Glutamatergic neuron (in vitro differentiated cells): ENCODE data around the gene SURF4. TPM values are rescaled to one million over a fixed set of nuclear protein-coding genes. Genes with fewer than 3 reads are reported as not detected.
"Not testable (repeated sequence)": the region's sequence is repeated elsewhere in the genome, so short reads cannot be mapped to it uniquely, and the experiment has no call there.

Experiments
- DNase-seq: peaks from one replicate; pipeline ENCODE4 v3.0.0; 2022
- H3K27ac Mint-ChIP-seq: one replicate; pipeline ENCODE4 v1.8.0; 2020; ENCODE audit warnings: mild to moderate bottlenecking, mixed read lengths, inconsistent platforms; ENCODE audit not compliant: unreplicated experiment
- H3K27me3 Mint-ChIP-seq: one replicate; pipeline ENCODE4 v1.8.0; 2020; ENCODE audit warnings: mild to moderate bottlenecking, moderate library complexity, mixed read lengths, inconsistent platforms; ENCODE audit not compliant: unreplicated experiment
- H3K36me3 Mint-ChIP-seq: one replicate; pipeline ENCODE4 v1.8.0; 2020; ENCODE audit warnings: mild to moderate bottlenecking, mixed read lengths, inconsistent platforms; ENCODE audit not compliant: unreplicated experiment
- H3K4me1 Mint-ChIP-seq: one replicate; pipeline ENCODE4 v1.8.0; 2020; ENCODE audit warnings: mild to moderate bottlenecking, low read depth, mixed read lengths, inconsistent platforms; ENCODE audit not compliant: unreplicated experiment
- H3K4me3 Mint-ChIP-seq: one replicate; pipeline ENCODE4 v1.8.0; 2020; ENCODE audit warnings: mild to moderate bottlenecking, mixed read lengths, inconsistent platforms; ENCODE audit not compliant: unreplicated experiment
- H3K9me3 Mint-ChIP-seq: one replicate; pipeline ENCODE4 v1.8.0; 2020; ENCODE audit warnings: mild to moderate bottlenecking, moderate library complexity, mixed read lengths, inconsistent platforms; ENCODE audit not compliant: unreplicated experiment
- CTCF ChIP-seq: fragments of 200-600 bp; sonication (generic); IDR thresholded peaks from one replicate; pipeline ENCODE4 v1.5.0; 2021; ENCODE audit not compliant: partially characterized antibody, unreplicated experiment
- total RNA-seq: library from RNA; stranded (reverse); fragmentation: NEBNext Ultra II Directional; extraction: Animal tissue kit (Norgen Biotek cat#: 25700); gene quantifications from one replicate; pipeline ENCODE4 v1.2.1, GENCODE V29; 2021; ENCODE audit not compliant: unreplicated experiment

Gene SURF4
- total RNA-seq, 1 donor from 2014 or later = 111 TPM

DNA sequence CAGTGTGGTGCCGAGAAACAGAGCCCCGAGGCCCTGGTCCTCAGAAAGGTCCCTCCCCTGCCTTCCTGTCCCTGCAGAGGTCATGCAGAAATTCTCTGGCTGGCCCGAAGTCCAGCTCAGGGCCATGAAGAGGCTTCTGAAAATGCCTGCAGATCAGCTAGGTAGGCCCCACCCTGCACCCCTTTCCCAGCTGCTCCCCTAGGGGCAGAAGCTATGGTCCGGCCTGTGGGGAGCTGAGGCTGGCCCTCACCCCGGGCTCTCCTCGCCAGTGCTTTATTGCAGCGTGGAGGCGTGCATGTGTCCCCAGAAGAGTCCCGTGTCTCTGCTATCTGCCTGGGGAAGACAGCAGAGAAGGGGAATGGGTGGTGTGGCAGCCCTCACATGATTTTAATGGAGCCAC lies 22.0 kb upstream of the SURF4 start:
- H3K9me3 Mint-ChIP-seq = peaks cover 2% of the 10 kb centered on the region
- H3K27ac Mint-ChIP-seq = no peak overlapping the region
- peaks cover 2% of the 10 kb centered on the region for H3K27me3 Mint-ChIP-seq
- H3K4me3 Mint-ChIP-seq = no peak overlapping the region
- no peaks in the 10 kb centered on the region for H3K36me3 Mint-ChIP-seq
- no peak for TF ChIP-seq CTCF
- no peaks in the 10 kb centered on the region for H3K4me1 Mint-ChIP-seq
- no peak for DNase-seq

DNA sequence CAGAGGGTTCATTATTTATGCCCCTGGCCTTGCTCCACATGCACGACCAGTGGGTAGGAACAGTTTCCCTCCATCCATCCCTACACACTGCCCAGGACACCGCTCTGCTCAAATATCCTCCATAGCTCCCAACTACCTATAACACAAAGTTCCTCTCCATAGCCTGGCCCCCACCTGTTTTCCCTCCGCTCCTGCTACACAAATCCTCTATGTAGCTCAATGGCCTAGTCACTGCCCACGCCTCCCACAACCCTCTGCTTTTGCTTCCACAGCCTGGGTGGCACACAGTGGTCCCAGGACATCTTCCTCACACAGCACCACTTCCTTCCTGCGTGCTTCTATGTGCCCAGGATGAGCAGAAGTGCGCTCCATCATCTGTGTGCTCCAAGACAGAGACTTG lies 21.5 kb upstream of the SURF4 start:
- no peak for DNase-seq
- no peak for TF ChIP-seq CTCF
- no peaks in the 10 kb centered on the region for H3K36me3 Mint-ChIP-seq
- peaks cover 2% of the 10 kb centered on the region for H3K27me3 Mint-ChIP-seq
- no peak overlapping the region for H3K27ac Mint-ChIP-seq
- no peaks in the 10 kb centered on the region for H3K4me1 Mint-ChIP-seq
- no peak overlapping the region for H3K4me3 Mint-ChIP-seq
- peaks cover 2% of the 10 kb centered on the region for H3K9me3 Mint-ChIP-seq

- Mint-ChIP-seq H3K4me1 (no peaks in the 10 kb centered on the region), H3K4me3 (no peak overlapping the region), H3K27ac (no peak overlapping the region), H3K36me3 (no peaks in the 10 kb centered on the region), H3K9me3 (peaks cover 2% of the 10 kb centered on the region), H3K27me3 (peaks cover 2% of the 10 kb centered on the region)
- no peak for TF ChIP-seq CTCF
- peak; percentile 53 for DNase-seq
These were observed 21.1 kb upstream of the SURF4 start for GRCh38 chr9:133396952-133397351.

- H3K27ac Mint-ChIP-seq = no peak overlapping the region
- H3K36me3 Mint-ChIP-seq = no peaks in the 10 kb centered on the region
- no peak for DNase-seq
- peaks cover 2% of the 10 kb centered on the region for H3K9me3 Mint-ChIP-seq
- H3K27me3 Mint-ChIP-seq = peaks cover 4% of the 10 kb centered on the region
- peaks cover 2% of the 10 kb centered on the region for H3K4me1 Mint-ChIP-seq
- no peak overlapping the region for H3K4me3 Mint-ChIP-seq
- no peak for TF ChIP-seq CTCF
These were observed 18.9 kb upstream of the SURF4 start for GRCh38 chr9:133394687-133395271.

DNA sequence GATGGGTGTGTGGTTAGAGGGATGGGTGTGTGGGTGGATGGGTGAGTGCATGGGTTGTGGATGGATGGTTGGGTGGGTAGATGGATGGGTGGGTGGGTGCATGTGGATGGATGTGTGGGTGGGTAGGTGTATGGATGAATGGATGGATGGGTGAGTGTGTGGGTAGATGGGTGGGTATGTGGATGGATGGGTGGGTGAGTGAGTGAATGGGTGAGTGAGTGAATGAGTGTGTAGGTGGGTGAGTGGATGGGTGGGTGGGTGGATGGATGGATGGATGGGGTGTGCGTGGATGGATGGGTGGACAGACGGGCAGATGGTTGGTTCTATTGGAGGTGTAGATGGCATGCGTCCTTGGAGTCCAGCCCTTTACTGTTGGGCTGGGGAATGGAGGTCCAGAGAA lies 17.5 kb upstream of the SURF4 start:
- Mint-ChIP-seq H3K4me3 (no peak overlapping the region), H3K36me3 (no peaks in the 10 kb centered on the region), H3K4me1 (peaks cover 2% of the 10 kb centered on the region), H3K27me3 (peaks cover 2% of the 10 kb centered on the region), H3K9me3 (peaks cover 2% of the 10 kb centered on the region), H3K27ac (no peak overlapping the region)
- TF ChIP-seq CTCF = no peak
- DNase-seq = no peak

DNA sequence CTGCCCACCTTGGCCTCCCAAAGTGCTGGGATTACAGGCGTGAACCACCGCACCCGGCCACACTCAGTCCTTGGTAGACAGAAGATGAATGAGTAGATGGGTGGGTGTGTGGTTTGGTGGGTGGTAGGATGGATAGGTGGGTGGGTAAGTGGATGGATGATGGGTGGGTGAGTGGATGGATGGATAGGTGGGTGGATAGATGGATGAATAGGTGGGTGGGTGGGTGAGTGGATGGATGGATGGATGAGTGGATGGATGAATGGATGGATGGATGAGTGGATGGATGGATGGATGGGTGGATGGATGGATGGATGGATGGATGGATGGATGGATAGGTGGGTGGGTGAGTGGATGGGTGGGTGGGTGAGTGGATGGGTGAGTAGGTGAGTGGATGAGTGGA lies 16.4 kb upstream of the SURF4 start:
- not testable (repeated sequence) for H3K27ac Mint-ChIP-seq, H3K27me3 Mint-ChIP-seq, H3K9me3 Mint-ChIP-seq, H3K4me3 Mint-ChIP-seq, H3K4me1 Mint-ChIP-seq, H3K36me3 Mint-ChIP-seq, DNase-seq

DNA sequence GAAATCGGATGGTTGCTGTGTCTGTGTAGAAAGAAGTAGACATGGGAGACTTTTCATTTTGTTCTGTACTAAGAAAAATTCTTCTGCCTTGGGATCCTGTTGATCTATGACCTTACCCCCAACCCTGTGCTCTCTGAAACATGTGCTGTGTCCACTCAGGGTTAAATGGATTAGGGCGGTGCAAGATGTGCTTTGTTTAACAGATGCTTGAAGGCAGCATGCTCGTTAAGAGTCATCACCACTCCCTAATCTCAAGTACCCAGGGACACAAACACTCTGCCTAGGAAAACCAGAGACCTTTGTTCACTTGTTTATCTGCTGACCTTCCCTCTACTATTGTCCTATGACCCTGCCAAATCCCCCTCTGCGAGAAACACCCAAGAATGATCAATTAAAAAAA lies 15.6 kb upstream of the SURF4 start:
- Mint-ChIP-seq H3K27ac (peak overlapping the region; percentile 94), H3K4me3 (peak overlapping the region; percentile 57)
- DNase-seq, H3K27me3 Mint-ChIP-seq, H3K9me3 Mint-ChIP-seq, H3K36me3 Mint-ChIP-seq, H3K4me1 Mint-ChIP-seq: not testable (repeated sequence)
